K562 (cell line): ENCODE results near the gene TCIRG1.

ENCODE experiments used
- CHD2 ChIP-seq: IDR thresholded peaks from 2 replicates; pipeline ENCODE4 v1.6.1; 2011; ENCODE audit warnings: low read depth, low read length
- RNF2 ChIP-seq: sonication (generic); IDR thresholded peaks from 2 replicates; pipeline ENCODE4 v1.6.1; 2016
- TCF7L2 ChIP-seq: fragments of 150-350 bp; IDR thresholded peaks from 2 replicates; pipeline ENCODE4 v1.6.1; 2016; ENCODE audit warnings: low read depth, mild to moderate bottlenecking, low read length, moderate library complexity
- ZNF324 ChIP-seq: fragments of 250-450 bp; sonication (Bioruptor Pico); IDR thresholded peaks from 2 replicates; pipeline ENCODE4 v1.4.0; 2020; ENCODE audit warnings: mild to moderate bottlenecking
- ZNF561 ChIP-seq: fragments of 450-650 bp; formaldehyde crosslinking; conservative IDR thresholded peaks from 2 replicates; pipeline ENCODE4 v1.4.0; 2020; ENCODE audit warnings: mild to moderate bottlenecking, moderate library complexity

GRCh38 chr11:68015467-68015866 lies 23.4 kb upstream of the TCIRG1 start:
- no peak for TF ChIP-seq TCF7L2
- no peak for TF ChIP-seq RNF2
- TF ChIP-seq CHD2, result no peak
- TF ChIP-seq ZNF324 (CRISPR knock-in tag), result no peak
- TF ChIP-seq ZNF561 (CRISPR knock-in tag), result no peak
